ENCODE data around the gene DDX39B. TPM values are rescaled to one million over a fixed set of nuclear protein-coding genes. Genes with fewer than 3 reads are reported as not detected.

Gene DDX39B
- total RNA-seq, 2 experiments from 2014 or later, result 483 to 498 TPM

GRCh38 chr6:31538805-31539400 is 2.9 kb downstream of the DDX39B start:
- no peak for ATAC-seq (ENCODE audit: poor library complexity)
- peaks cover 47% of the 10 kb centered on the region for H3K4me1 ChIP-seq (ENCODE audit: insufficient read depth, low read length)
- H3K9me3 Mint-ChIP-seq, result no peaks in the 10 kb centered on the region
- H3K27ac ChIP-seq (ENCODE audit: low read depth in 1 of 2, low read length in 2 of 2), result peak overlapping the region; percentile 94 to 95
- peak overlapping the region; percentile 99 for H3K27ac Mint-ChIP-seq
- H3K4me3 Mint-ChIP-seq, result peak overlapping the region; percentile 96
- POLR2A ChIA-PET, result interaction anchor here (0.9 to 4.0 kb wide), 5 partner anchors 10 to 268 kb away, joined by 3 to 88 read pairs (median 4); partner anchors contain the start of genes LSM2, MCCD1 and MICB
- intact Hi-C loops (cut with DNase I, micrococcal nuclease), result no loop called here
- peaks cover 61% of the 10 kb centered on the region for H3K4me1 Mint-ChIP-seq (ENCODE audit: low read depth)
- TF ChIP-seq CTCF (IDR thresholded peaks at IDR 0.05), result no peak
- CTCF ChIA-PET, result interaction anchor here (1.3 to 3.9 kb wide), 3 partner anchors 11 to 45 kb away, joined by 3 to 30 read pairs (median 6); no protein-coding TSS in a partner anchor
- no peaks in the 10 kb centered on the region for H3K27me3 ChIP-seq (ENCODE audit: control insufficient read depth in 1 of 2, insufficient read depth in 2 of 2, low read length in 2 of 2)
- peak overlapping the region; percentile 91 for H3K4me3 ChIP-seq (ENCODE audit: low read length)
- no peaks in the 10 kb centered on the region for H3K27me3 Mint-ChIP-seq
- no peaks in the 10 kb centered on the region for H3K9me3 ChIP-seq (ENCODE audit: control insufficient read depth in 1 of 2, insufficient read depth in 1 of 2, low read length in 2 of 2)
- DNase-seq, result peak in 1 of 14 experiments; percentile 54
- peaks cover 67% of the 10 kb centered on the region for H3K36me3 ChIP-seq (ENCODE audit: insufficient read depth, low read length)
- H3K36me3 Mint-ChIP-seq (ENCODE audit: low read depth), result peaks cover 76% of the 10 kb centered on the region

GRCh38 chr6:31535538-31536324 is 6.1 kb downstream of the DDX39B start:
- Mint-ChIP-seq H3K27me3 (no peaks in the 10 kb centered on the region), H3K4me1 (ENCODE audit: low read depth) (peaks cover 36% of the 10 kb centered on the region), H3K36me3 (ENCODE audit: low read depth) (peaks cover 92% of the 10 kb centered on the region), H3K27ac (peak overlapping the region; percentile 13), H3K9me3 (no peaks in the 10 kb centered on the region), H3K4me3 (peak overlapping the region; percentile 26)
- peaks cover 33% of the 10 kb centered on the region for H3K4me1 ChIP-seq (ENCODE audit: insufficient read depth, low read length)
- ATAC-seq (ENCODE audit: poor library complexity), result no peak
- no peak for DNase-seq
- intact Hi-C loops (cut with DNase I, micrococcal nuclease), result no loop called here
- no peak for TF ChIP-seq CTCF (IDR thresholded peaks at IDR 0.05)
- peaks cover 98% of the 10 kb centered on the region for H3K36me3 ChIP-seq (ENCODE audit: insufficient read depth, low read length)
- ChIA-PET POLR2A (interaction anchor here (0.6 to 1.8 kb wide), 4 partner anchors 18 to 40 kb away, joined by 3 to 4 read pairs (median 4); partner anchors contain the start of genes MICB and TNF), CTCF (interaction anchor here (1.0 kb wide), 1 partner anchor 94 kb away, joined by 5 read pairs; no protein-coding TSS in a partner anchor)
- H3K4me3 ChIP-seq (ENCODE audit: low read length), result no peak overlapping the region
- no peak overlapping the region for H3K27ac ChIP-seq (ENCODE audit: low read depth in 1 of 2, low read length in 2 of 2)
- H3K9me3 ChIP-seq (ENCODE audit: control insufficient read depth in 1 of 2, insufficient read depth in 1 of 2, low read length in 2 of 2), result no peaks in the 10 kb centered on the region
- no peaks in the 10 kb centered on the region for H3K27me3 ChIP-seq (ENCODE audit: control insufficient read depth in 1 of 2, insufficient read depth in 2 of 2, low read length in 2 of 2)

- Histone ChIP-seq H3K27ac (ENCODE audit: low read depth in 1 of 2, low read length in 2 of 2) (no peak overlapping the region), H3K36me3 (ENCODE audit: insufficient read depth, low read length) (peaks cover 99% of the 10 kb centered on the region), H3K9me3 (ENCODE audit: control insufficient read depth in 1 of 2, insufficient read depth in 1 of 2, low read length in 2 of 2) (no peaks in the 10 kb centered on the region), H3K4me3 (ENCODE audit: low read length) (no peak overlapping the region), H3K4me1 (ENCODE audit: insufficient read depth, low read length) (peaks cover 23% of the 10 kb centered on the region), H3K27me3 (ENCODE audit: control insufficient read depth in 1 of 2, insufficient read depth in 2 of 2, low read length in 2 of 2) (no peaks in the 10 kb centered on the region)
- no peaks in the 10 kb centered on the region for H3K27me3 Mint-ChIP-seq
- H3K4me1 Mint-ChIP-seq (ENCODE audit: low read depth), result peaks cover 25% of the 10 kb centered on the region
- CTCF ChIA-PET, result no interaction called here
- no peak for TF ChIP-seq CTCF (IDR thresholded peaks at IDR 0.05)
- ATAC-seq (ENCODE audit: poor library complexity), result no peak
- no peak overlapping the region for H3K27ac Mint-ChIP-seq
- H3K9me3 Mint-ChIP-seq, result no peaks in the 10 kb centered on the region
- DNase-seq, result no peak
- H3K4me3 Mint-ChIP-seq, result no peak overlapping the region
- POLR2A ChIA-PET, result interaction anchor here (1.8 kb wide), 1 partner anchor 37 kb away, joined by 4 read pairs; the partner anchor contains the start of gene MICB
- H3K36me3 Mint-ChIP-seq (ENCODE audit: low read depth), result peaks cover 94% of the 10 kb centered on the region
- intact Hi-C loops (cut with DNase I, micrococcal nuclease), result no loop called here
These were observed 7.2 kb downstream of the DDX39B start for GRCh38 chr6:31534521-31535040.

All from CD4-positive, alpha-beta T cell (primary cell).